NB4 (cell line): Measurements from ENCODE around the gene SLC7A6.

Experiments used
- POLR2A ChIP-seq: IDR thresholded peaks from 2 replicates; pipeline ENCODE4 v1.6.1; 2011; ENCODE audit warnings: mild to moderate bottlenecking; ENCODE audit not compliant: insufficient read length; ENCODE audit errors: extremely low read depth
- TF ChIP-seq, protein P1 (sequence below): IDR thresholded peaks from one replicate; pipeline ENCODE4 v1.5.1; 2012; ENCODE audit warnings: low read depth, low read length
- TF ChIP-seq, protein P2 (sequence below): IDR thresholded peaks from 2 replicates; pipeline ENCODE4 v1.6.1; 2011; ENCODE audit warnings: low read depth, low read length

DNA sequence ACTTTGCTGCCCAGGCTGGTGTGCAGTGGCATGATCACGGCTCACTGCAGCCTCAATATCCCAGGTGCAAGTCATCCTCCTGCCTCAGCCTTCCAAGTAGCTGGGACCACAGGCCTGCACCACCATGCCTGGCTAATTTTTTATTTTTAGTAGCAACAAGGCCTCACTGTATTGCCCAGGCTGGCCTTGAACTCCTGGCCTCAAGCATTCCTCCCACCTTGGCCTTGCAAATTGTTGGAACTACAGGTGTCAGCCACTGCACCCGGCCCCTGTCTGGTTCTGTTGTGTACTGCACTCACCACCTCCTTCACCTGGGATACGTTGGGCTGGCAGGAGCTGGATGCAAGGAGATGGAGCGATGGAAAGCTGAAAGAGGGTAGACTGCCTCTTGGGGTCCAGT, 10.6 kb upstream of the SLC7A6 start:
- TF ChIP-seq, protein P1, sequence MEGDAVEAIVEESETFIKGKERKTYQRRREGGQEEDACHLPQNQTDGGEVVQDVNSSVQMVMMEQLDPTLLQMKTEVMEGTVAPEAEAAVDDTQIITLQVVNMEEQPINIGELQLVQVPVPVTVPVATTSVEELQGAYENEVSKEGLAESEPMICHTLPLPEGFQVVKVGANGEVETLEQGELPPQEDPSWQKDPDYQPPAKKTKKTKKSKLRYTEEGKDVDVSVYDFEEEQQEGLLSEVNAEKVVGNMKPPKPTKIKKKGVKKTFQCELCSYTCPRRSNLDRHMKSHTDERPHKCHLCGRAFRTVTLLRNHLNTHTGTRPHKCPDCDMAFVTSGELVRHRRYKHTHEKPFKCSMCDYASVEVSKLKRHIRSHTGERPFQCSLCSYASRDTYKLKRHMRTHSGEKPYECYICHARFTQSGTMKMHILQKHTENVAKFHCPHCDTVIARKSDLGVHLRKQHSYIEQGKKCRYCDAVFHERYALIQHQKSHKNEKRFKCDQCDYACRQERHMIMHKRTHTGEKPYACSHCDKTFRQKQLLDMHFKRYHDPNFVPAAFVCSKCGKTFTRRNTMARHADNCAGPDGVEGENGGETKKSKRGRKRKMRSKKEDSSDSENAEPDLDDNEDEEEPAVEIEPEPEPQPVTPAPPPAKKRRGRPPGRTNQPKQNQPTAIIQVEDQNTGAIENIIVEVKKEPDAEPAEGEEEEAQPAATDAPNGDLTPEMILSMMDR, result no peak
- no peak for TF ChIP-seq POLR2A
- TF ChIP-seq, protein P2, sequence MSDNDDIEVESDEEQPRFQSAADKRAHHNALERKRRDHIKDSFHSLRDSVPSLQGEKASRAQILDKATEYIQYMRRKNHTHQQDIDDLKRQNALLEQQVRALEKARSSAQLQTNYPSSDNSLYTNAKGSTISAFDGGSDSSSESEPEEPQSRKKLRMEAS, result no peak
